C4-2B (cell line): ENCODE measurements around the gene EVC2.

Experiments used
- H3K27ac ChIP-seq: fragments of 450-650 bp; 2 replicates; pipeline ENCODE4 v1.5.1; 2017
- CTCF ChIP-seq: fragments of 450-650 bp; conservative IDR thresholded peaks from 2 replicates; pipeline ENCODE4 v1.5.1; 2017; ENCODE audit warnings: mild to moderate bottlenecking
- ZFX ChIP-seq: fragments of 450-650 bp; IDR thresholded peaks from 2 replicates; pipeline ENCODE4 v1.6.1; 2017

EVC2 gene

GRCh38 chr4:5626913-5627312 lies 81.4 kb downstream of the EVC2 start:
- no peak overlapping the region for H3K27ac ChIP-seq
- no peak for TF ChIP-seq ZFX
- no peak for TF ChIP-seq CTCF

GRCh38 chr4:5622596-5622995 lies 85.8 kb downstream of the EVC2 start:
- no peak overlapping the region for H3K27ac ChIP-seq
- no peak for TF ChIP-seq CTCF
- no peak for TF ChIP-seq ZFX

GRCh38 chr4:5619913-5620625 lies 88.3 kb downstream of the EVC2 start:
- no peak overlapping the region for H3K27ac ChIP-seq

GRCh38 chr4:5618051-5618960 lies 90.1 kb downstream of the EVC2 start:
- H3K27ac ChIP-seq: no peak overlapping the region
- TF ChIP-seq CTCF: no peak
- no peak for TF ChIP-seq ZFX

More at GRCh38 chr4:5619913-5620625, 88.3 kb downstream of the EVC2 start:
- TF ChIP-seq ZFX: no peak

GRCh38 chr4:5616331-5616950 lies 91.9 kb downstream of the EVC2 start:
- TF ChIP-seq ZFX: no peak
- no peak for TF ChIP-seq CTCF
- H3K27ac ChIP-seq: no peak overlapping the region

GRCh38 chr4:5615496-5616075 lies 92.8 kb downstream of the EVC2 start:
- TF ChIP-seq CTCF (no peak), ZFX (no peak)
- no peak overlapping the region for H3K27ac ChIP-seq

- TF ChIP-seq CTCF (no peak), ZFX (no peak)
- no peak overlapping the region for H3K27ac ChIP-seq
These were observed 96.6 kb downstream of the EVC2 start for GRCh38 chr4:5611750-5612149.
